Ectodermal cell (in vitro differentiated cells): ENCODE data around the gene DAAM1.

Source experiments
- H3K27ac ChIP-seq: 2 replicates; pipeline ENCODE4 v1.7.0; 2013; ENCODE audit warnings: mild to moderate bottlenecking, low read depth, low read length; ENCODE audit not compliant: insufficient read depth, poor library complexity, severe bottlenecking
- H3K27me3 ChIP-seq: 2 replicates; pipeline ENCODE4 v1.7.0; 2013; ENCODE audit warnings: mild to moderate bottlenecking, low read length; ENCODE audit not compliant: insufficient read depth, control insufficient read depth, poor library complexity, severe bottlenecking
- H3K36me3 ChIP-seq: one replicate; pipeline ENCODE4 v1.7.0; 2013; ENCODE audit warnings: low read length; ENCODE audit not compliant: control insufficient read depth, insufficient read depth
- H3K4me1 ChIP-seq: one replicate; pipeline ENCODE4 v1.7.0; 2013; ENCODE audit warnings: low read length; ENCODE audit not compliant: control insufficient read depth, insufficient read depth
- H3K4me3 ChIP-seq: 2 replicates; pipeline ENCODE4 v1.7.0; 2013; ENCODE audit warnings: low read depth, low read length, control low read depth; ENCODE audit not compliant: insufficient read depth
- H3K9me3 ChIP-seq: 2 replicates; pipeline ENCODE4 v1.7.0; 2013; ENCODE audit warnings: mild to moderate bottlenecking, low read length, moderate library complexity; ENCODE audit not compliant: control insufficient read depth
- WGBS, 2 experiments: methylation state at CpG; one replicate each; pipeline ENCODE4 v1.1.7; 2013; ENCODE audit warnings: missing lambda C conversion rate in 2 of 2; 5-methylcytosine and 5-hydroxymethylcytosine counted together

DAAM1 gene

DNA sequence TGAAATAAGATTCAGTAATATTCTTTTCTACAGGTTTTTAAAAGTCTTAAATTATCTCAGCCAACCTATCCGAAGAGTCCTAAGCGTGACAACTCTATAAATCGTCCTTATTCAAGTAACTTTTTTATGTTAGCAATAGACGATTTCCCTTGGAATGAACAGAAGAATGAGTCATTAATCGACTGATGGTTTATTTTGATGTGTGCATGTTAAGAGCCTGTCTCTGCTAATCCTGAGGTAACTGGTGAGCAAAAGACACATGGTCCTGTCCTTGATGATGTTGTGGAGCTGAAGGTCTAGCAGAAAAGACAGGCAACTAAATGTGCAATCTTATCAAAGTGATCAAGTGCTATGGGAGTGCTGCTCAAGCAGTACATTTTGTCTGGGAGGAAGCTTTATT, 80.4 kb downstream of the DAAM1 start:
- Histone ChIP-seq H3K4me1 (no peaks in the 10 kb centered on the region), H3K27ac (no peak overlapping the region), H3K36me3 (no peaks in the 10 kb centered on the region), H3K27me3 (no peaks in the 10 kb centered on the region), H3K4me3 (no peak overlapping the region), H3K9me3 (no peaks in the 10 kb centered on the region)
- 97 to 100% methylated on average over 5 of the region's 5 CpGs for whole genome bisulfite sequencing, 2 experiments

- Histone ChIP-seq H3K36me3 (no peaks in the 10 kb centered on the region), H3K4me1 (no peaks in the 10 kb centered on the region), H3K27me3 (no peaks in the 10 kb centered on the region), H3K9me3 (no peaks in the 10 kb centered on the region), H3K27ac (no peak overlapping the region), H3K4me3 (no peak overlapping the region)
- 88 to 97% methylated on average over 3 of the region's 3 CpGs for WGBS, 2 experiments
Observed at GRCh38 chr14:59269466-59269865, 81.0 kb downstream of the DAAM1 start.

- Histone ChIP-seq H3K36me3 (no peaks in the 10 kb centered on the region), H3K9me3 (no peaks in the 10 kb centered on the region)
- 100% methylated on average over 1 of the region's 2 CpGs; no CpG with 5 or more reads in 1 of the 2 experiments for WGBS, 2 experiments
Observed at GRCh38 chr14:59271256-59271655, 82.8 kb downstream of the DAAM1 start.

GRCh38 chr14:59271734-59272133, 83.3 kb downstream of the DAAM1 start:
- Histone ChIP-seq H3K4me1 (no peaks in the 10 kb centered on the region), H3K27me3 (no peaks in the 10 kb centered on the region), H3K9me3 (no peaks in the 10 kb centered on the region), H3K36me3 (no peaks in the 10 kb centered on the region), H3K27ac (no peak overlapping the region), H3K4me3 (no peak overlapping the region)
- 92% methylated on average over 2 to 4 of the region's 4 CpGs for WGBS, 2 experiments

More at GRCh38 chr14:59271256-59271655, 82.8 kb downstream of the DAAM1 start:
- H3K4me3 ChIP-seq = no peak overlapping the region
- no peaks in the 10 kb centered on the region for H3K27me3 ChIP-seq
- H3K27ac ChIP-seq = no peak overlapping the region
- H3K4me1 ChIP-seq = no peaks in the 10 kb centered on the region

GRCh38 chr14:59272633-59273032, 84.2 kb downstream of the DAAM1 start:
- no peak overlapping the region for H3K4me3 ChIP-seq
- H3K9me3 ChIP-seq = no peaks in the 10 kb centered on the region
- no peaks in the 10 kb centered on the region for H3K27me3 ChIP-seq
- no peaks in the 10 kb centered on the region for H3K36me3 ChIP-seq
- H3K27ac ChIP-seq = no peak overlapping the region
- no peaks in the 10 kb centered on the region for H3K4me1 ChIP-seq

DNA sequence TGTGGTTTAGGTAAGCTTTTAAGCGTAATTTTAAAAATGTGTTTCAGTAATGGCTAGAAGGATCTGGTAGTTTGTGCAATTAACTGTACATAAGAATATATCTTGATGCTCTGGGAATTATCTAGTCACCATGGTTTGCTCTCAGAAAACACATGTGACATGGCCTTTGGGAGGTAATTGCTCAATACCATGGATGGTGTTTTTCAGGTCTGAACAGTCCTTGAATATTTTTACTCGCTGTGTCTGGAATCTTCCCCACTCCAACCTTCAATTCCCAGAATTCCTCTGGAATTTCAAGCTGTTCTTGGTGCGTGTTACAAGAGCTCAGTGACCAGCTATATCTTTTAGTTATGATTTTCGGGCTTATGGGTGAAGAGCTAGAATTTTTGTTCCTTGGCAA, 85.3 kb downstream of the DAAM1 start:
- no peak overlapping the region for H3K27ac ChIP-seq
- no peaks in the 10 kb centered on the region for H3K36me3 ChIP-seq
- no peaks in the 10 kb centered on the region for H3K9me3 ChIP-seq
- 94 to 97% methylated on average over 4 of the region's 4 CpGs for WGBS, 2 experiments
- H3K4me3 ChIP-seq = no peak overlapping the region
- H3K27me3 ChIP-seq = no peaks in the 10 kb centered on the region
- H3K4me1 ChIP-seq = no peaks in the 10 kb centered on the region

- no peak overlapping the region for H3K27ac ChIP-seq
- no peaks in the 10 kb centered on the region for H3K9me3 ChIP-seq
- H3K4me3 ChIP-seq = no peak overlapping the region
- no peaks in the 10 kb centered on the region for H3K27me3 ChIP-seq
- 76 to 79% methylated on average over 3 of the region's 3 CpGs for WGBS, 2 experiments
- no peaks in the 10 kb centered on the region for H3K36me3 ChIP-seq
- H3K4me1 ChIP-seq = no peaks in the 10 kb centered on the region
Observed at GRCh38 chr14:59274991-59275391, 86.5 kb downstream of the DAAM1 start.

DNA sequence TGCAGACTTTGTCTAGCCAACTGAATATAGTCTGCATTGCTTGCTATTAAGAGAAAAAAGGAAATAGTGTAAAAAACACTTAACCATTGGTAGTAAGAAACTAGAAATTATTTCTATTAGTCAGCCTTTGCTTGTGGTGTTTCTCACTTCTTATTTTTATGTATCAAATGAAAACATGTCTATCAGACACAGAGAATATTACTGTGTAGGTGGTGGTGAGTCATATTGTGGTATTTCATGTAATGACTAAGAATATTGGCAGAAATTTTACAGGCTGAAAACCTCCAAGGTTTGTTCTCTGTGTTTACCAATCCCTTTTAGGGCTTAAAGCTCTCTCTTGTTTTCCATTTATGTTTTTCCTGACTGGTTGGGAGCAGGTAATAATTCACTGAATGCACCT, 87.2 kb downstream of the DAAM1 start:
- H3K27me3 ChIP-seq = no peaks in the 10 kb centered on the region
- no peak overlapping the region for H3K4me3 ChIP-seq
- H3K4me1 ChIP-seq = no peaks in the 10 kb centered on the region
- no peaks in the 10 kb centered on the region for H3K36me3 ChIP-seq
- H3K27ac ChIP-seq = no peak overlapping the region
- no peaks in the 10 kb centered on the region for H3K9me3 ChIP-seq

DNA sequence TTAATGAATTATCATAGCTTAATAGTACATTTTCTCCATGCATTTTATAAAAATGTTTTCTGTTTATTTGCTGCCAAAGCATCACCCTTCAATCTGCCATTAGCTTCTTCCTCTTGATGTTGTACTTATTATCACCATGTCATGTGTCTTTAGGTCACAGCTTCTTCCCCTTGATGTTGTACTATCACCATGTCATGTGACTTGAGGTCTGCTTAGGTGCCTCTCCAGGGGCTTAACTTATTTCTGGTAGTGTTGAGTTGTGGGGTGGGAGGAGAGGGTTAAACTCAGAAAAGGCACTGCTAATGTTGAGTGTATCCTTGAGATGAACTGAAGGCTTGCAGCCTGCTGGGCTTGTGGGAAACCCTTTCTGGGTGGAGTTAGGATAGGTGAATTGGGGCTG, 87.8 kb downstream of the DAAM1 start:
- Histone ChIP-seq H3K27me3 (no peaks in the 10 kb centered on the region), H3K4me3 (no peak overlapping the region), H3K36me3 (no peaks in the 10 kb centered on the region), H3K27ac (no peak overlapping the region), H3K9me3 (no peaks in the 10 kb centered on the region), H3K4me1 (no peaks in the 10 kb centered on the region)

- H3K9me3 ChIP-seq = no peaks in the 10 kb centered on the region
- H3K36me3 ChIP-seq = no peaks in the 10 kb centered on the region
- no peaks in the 10 kb centered on the region for H3K4me1 ChIP-seq
- no peak overlapping the region for H3K4me3 ChIP-seq
- 90% methylated on average over 2 of the region's 2 CpGs; no CpG with 5 or more reads in 1 of the 2 experiments for WGBS, 2 experiments
- no peak overlapping the region for H3K27ac ChIP-seq
- H3K27me3 ChIP-seq = no peaks in the 10 kb centered on the region
Observed at GRCh38 chr14:59277659-59278058, 89.2 kb downstream of the DAAM1 start.

GRCh38 chr14:59278111-59278510, 89.6 kb downstream of the DAAM1 start:
- Histone ChIP-seq H3K27ac (no peak overlapping the region), H3K9me3 (no peaks in the 10 kb centered on the region), H3K4me1 (no peaks in the 10 kb centered on the region), H3K4me3 (no peak overlapping the region), H3K27me3 (no peaks in the 10 kb centered on the region), H3K36me3 (no peaks in the 10 kb centered on the region)
- WGBS, 2 experiments = 94 to 97% methylated on average over 2 of the region's 2 CpGs
